MM.1S (cell line): ENCODE results near the gene NOC4L.

Source experiments
- DNase-seq: peaks from one replicate; pipeline ENCODE4 v3.0.0-alpha.2; 2015
- H2AFZ ChIP-seq: fragments of 300-600 bp; sonication (generic); 2 replicates; pipeline ENCODE4 v1.6.0; 2016; ENCODE audit warnings: antibody characterized with exemption, low read length
- H3F3A ChIP-seq: fragments of 300-600 bp; sonication (generic); 2 replicates; pipeline ENCODE4 v1.6.1; 2016; ENCODE audit warnings: mild to moderate bottlenecking, antibody characterized with exemption, low read length, moderate library complexity, mixed read lengths; ENCODE audit not compliant: insufficient read depth
- H3K27ac ChIP-seq: fragments of 300-600 bp; sonication (generic); 2 replicates; pipeline ENCODE4 v1.5.1; 2016; ENCODE audit warnings: mild to moderate bottlenecking, low read length
- H3K27me3 ChIP-seq: fragments of 300-600 bp; sonication (generic); replicated peaks from 2 replicates; pipeline ENCODE4 v1.6.0; 2016; ENCODE audit warnings: low read length; ENCODE audit not compliant: insufficient read depth
- H3K36me3 ChIP-seq: fragments of 300-600 bp; sonication (generic); replicated peaks from 2 replicates; pipeline ENCODE4 v1.6.1; 2016; ENCODE audit warnings: mild to moderate bottlenecking, low read length, mixed read lengths; ENCODE audit not compliant: insufficient read depth
- H3K4me1 ChIP-seq: fragments of 300-600 bp; sonication (generic); 2 replicates; pipeline ENCODE4 v1.6.1; 2016; ENCODE audit warnings: low read length, mixed read lengths
- H3K4me2 ChIP-seq: fragments of 300-600 bp; sonication (generic); 2 replicates; pipeline ENCODE4 v1.6.0; 2016; ENCODE audit warnings: low read depth, low read length
- H3K4me3 ChIP-seq: fragments of 300-600 bp; sonication (generic); 2 replicates; pipeline ENCODE4 v1.5.1; 2016; ENCODE audit warnings: low read length, mixed read lengths
- H3K79me2 ChIP-seq: fragments of 300-600 bp; sonication (generic); 2 replicates; pipeline ENCODE4 v1.6.1; 2016; ENCODE audit warnings: mixed run types, low read length, mixed read lengths
- H3K9ac ChIP-seq: fragments of 300-600 bp; sonication (generic); 2 replicates; pipeline ENCODE4 v1.6.1; 2016; ENCODE audit warnings: low read length, mixed read lengths
- H3K9me2 ChIP-seq: fragments of 300-600 bp; sonication (generic); replicated peaks from 2 replicates; pipeline ENCODE4 v1.6.1; 2016; ENCODE audit warnings: mild to moderate bottlenecking, low read length, mixed read lengths; ENCODE audit not compliant: insufficient read depth
- H3K9me3 ChIP-seq: fragments of 300-600 bp; sonication (generic); replicated peaks from 2 replicates; pipeline ENCODE4 v1.6.1; 2016; ENCODE audit warnings: mild to moderate bottlenecking, low read length, mixed read lengths; ENCODE audit not compliant: insufficient read depth
- H4K20me1 ChIP-seq: fragments of 300-600 bp; sonication (generic); 2 replicates; pipeline ENCODE4 v1.6.1; 2016; ENCODE audit warnings: mild to moderate bottlenecking, low read length, moderate library complexity, mixed read lengths; ENCODE audit not compliant: insufficient read depth
- EZH2 ChIP-seq: fragments of 300-600 bp; sonication (generic); optimal IDR thresholded peaks from 2 replicates; pipeline ENCODE3; 2017; ENCODE audit warnings: low read depth, mild to moderate bottlenecking, antibody characterized with exemption, low read length, mixed read lengths
- EZH2phosphoT487 ChIP-seq: fragments of 300-600 bp; sonication (generic); IDR thresholded peaks from 2 replicates; pipeline ENCODE4 v1.6.1; 2018; ENCODE audit warnings: antibody characterized with exemption, low read length
- TF ChIP-seq, protein P1 (sequence below): fragments of 300-600 bp; sonication (generic); IDR thresholded peaks from 2 replicates; pipeline ENCODE4 v1.5.1; 2016; ENCODE audit warnings: antibody characterized with exemption, low read length, mixed read lengths

The NOC4L gene

DNA sequence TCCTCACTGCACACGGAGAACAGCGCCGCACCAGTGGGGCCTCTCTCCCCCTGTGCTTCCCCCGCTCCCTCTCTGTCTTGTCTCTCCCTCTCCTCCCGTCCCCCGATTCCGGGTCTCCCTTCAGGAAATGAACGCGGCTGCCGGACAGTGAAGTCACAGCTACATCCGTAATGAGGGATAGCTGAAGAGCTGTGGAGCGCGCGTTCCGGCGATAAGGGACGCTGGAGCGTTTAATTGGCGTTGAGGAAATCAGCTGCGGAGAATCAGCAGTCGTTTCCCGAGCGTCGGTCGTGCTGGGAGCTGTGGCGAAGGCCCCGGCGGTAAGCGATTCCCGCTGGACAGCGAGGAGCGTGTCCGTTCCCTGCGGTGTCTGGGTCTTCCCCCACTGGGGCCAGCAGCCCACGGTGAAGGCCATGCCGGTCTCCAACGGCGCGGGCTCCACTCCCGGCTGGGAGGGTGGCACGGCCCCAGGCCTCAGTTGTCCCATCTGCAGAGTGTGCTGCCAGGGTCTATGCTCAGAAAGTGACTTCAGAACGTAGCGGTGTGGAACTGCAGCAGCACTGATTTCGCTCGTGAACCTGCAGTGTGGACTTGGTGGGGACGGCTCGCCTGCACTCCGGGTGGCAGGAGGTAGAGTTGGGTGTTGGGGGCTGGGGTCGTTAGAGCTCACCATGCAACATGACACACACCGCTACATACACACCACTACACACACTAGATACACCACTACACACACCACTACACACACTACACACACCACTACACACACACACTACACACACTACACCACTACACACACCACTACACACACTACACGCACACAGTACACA, 10.9 kb downstream of the NOC4L start:
- Histone ChIP-seq H3K9ac (no peak overlapping the region), H4K20me1 (no peaks in the 10 kb centered on the region), H3K9me2 (no peaks in the 10 kb centered on the region), H3K36me3 (no peaks in the 10 kb centered on the region), H3K4me3 (no peak overlapping the region), H2AFZ (no peak overlapping the region), H3K79me2 (no peaks in the 10 kb centered on the region), H3K4me1 (no peaks in the 10 kb centered on the region), H3F3A (no peaks in the 10 kb centered on the region), H3K27ac (no peak overlapping the region), H3K27me3 (no peaks in the 10 kb centered on the region), H3K4me2 (no peak overlapping the region), H3K9me3 (no peaks in the 10 kb centered on the region)
- TF ChIP-seq, protein P1, sequence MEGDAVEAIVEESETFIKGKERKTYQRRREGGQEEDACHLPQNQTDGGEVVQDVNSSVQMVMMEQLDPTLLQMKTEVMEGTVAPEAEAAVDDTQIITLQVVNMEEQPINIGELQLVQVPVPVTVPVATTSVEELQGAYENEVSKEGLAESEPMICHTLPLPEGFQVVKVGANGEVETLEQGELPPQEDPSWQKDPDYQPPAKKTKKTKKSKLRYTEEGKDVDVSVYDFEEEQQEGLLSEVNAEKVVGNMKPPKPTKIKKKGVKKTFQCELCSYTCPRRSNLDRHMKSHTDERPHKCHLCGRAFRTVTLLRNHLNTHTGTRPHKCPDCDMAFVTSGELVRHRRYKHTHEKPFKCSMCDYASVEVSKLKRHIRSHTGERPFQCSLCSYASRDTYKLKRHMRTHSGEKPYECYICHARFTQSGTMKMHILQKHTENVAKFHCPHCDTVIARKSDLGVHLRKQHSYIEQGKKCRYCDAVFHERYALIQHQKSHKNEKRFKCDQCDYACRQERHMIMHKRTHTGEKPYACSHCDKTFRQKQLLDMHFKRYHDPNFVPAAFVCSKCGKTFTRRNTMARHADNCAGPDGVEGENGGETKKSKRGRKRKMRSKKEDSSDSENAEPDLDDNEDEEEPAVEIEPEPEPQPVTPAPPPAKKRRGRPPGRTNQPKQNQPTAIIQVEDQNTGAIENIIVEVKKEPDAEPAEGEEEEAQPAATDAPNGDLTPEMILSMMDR: no peak
- TF ChIP-seq EZH2 (no peak), EZH2phosphoT487 (no peak)
- DNase-seq: no peak

DNA sequence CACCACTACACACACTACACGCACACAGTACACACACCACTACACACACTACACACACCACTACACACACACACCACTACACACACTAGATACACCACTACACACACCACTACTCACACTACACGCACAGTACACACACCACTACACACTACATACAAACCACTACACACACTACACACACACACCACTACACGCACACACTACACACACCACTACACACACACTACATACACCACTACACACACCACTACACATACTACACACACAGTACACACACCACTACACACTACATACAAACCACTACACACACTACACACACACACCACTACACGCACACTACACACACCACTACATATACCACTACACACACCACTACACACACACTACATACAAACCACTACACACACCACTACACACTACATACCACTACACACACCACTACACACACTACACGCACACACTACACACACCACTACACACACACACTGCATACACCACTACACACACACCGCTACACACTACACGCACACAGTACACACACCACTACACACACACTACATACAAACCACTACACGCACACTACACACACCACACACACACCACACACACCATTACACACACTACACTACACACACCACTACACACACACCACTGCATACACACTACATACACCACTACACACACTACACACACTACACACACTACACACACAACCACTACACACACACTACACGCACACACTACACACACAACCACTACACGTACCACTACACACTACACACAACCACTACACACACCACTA, 11.7 kb downstream of the NOC4L start:
- Histone ChIP-seq H3K36me3 (no peaks in the 10 kb centered on the region), H3K27ac (no peak overlapping the region), H3K9me2 (no peaks in the 10 kb centered on the region)

DNA sequence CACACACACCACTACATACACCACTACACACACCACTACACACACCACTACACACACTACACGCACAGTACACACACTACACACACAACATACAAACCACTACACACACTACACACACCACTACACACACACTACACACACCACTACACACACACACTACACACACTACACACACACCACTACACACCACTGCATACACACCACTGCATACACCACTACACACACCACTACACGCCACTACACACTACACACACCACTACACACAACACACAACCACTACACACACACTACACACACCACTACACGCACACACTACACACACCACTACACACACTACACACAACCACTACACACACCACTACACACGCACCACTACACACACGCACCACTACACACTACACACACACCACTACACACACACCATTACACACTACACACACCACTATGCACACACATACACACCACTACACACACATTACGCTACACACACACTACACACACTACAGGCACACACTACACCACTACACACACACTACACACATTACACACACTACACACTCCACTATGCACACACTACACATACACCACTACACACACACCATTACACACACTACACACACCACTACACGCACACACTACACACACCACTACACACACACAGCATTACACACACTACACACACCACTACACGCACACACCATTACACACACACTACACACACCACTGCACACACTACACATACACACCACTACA, 12.5 kb downstream of the NOC4L start:
- Histone ChIP-seq H3F3A (no peaks in the 10 kb centered on the region), H2AFZ (no peak overlapping the region), H3K9me3 (no peaks in the 10 kb centered on the region), H3K27ac (no peak overlapping the region), H3K36me3 (no peaks in the 10 kb centered on the region), H3K9ac (no peak overlapping the region), H3K4me1 (no peaks in the 10 kb centered on the region), H3K9me2 (no peaks in the 10 kb centered on the region), H3K79me2 (no peaks in the 10 kb centered on the region), H3K27me3 (no peaks in the 10 kb centered on the region), H3K4me3 (no peak overlapping the region), H4K20me1 (no peaks in the 10 kb centered on the region), H3K4me2 (no peak overlapping the region)
- TF ChIP-seq EZH2phosphoT487 (no peak), EZH2 (no peak)
- TF ChIP-seq, protein P1: no peak
- no peak for DNase-seq

More for the DNA sequence above, 11.7 kb downstream of the NOC4L start:
- H3K4me1 ChIP-seq: no peaks in the 10 kb centered on the region
- no peak overlapping the region for H3K9ac ChIP-seq
- TF ChIP-seq, protein P1: no peak
- TF ChIP-seq EZH2 (no peak), EZH2phosphoT487 (no peak)
- H4K20me1 ChIP-seq: no peaks in the 10 kb centered on the region
- H3K4me2 ChIP-seq: no peak overlapping the region
- no peaks in the 10 kb centered on the region for H3F3A ChIP-seq
- no peak overlapping the region for H2AFZ ChIP-seq
- DNase-seq: no peak
- no peaks in the 10 kb centered on the region for H3K9me3 ChIP-seq
- H3K27me3 ChIP-seq: no peaks in the 10 kb centered on the region
- H3K4me3 ChIP-seq: no peak overlapping the region
- H3K79me2 ChIP-seq: no peaks in the 10 kb centered on the region
